Islet precursor cell (in vitro differentiated cells): Measurements from ENCODE around the gene PICALM.
A peak's percentile ranks its signal among the peaks of the same experiment; 100 is the strongest.
"Not testable (repeated sequence)": the region's sequence is repeated elsewhere in the genome, so short reads cannot be mapped to it uniquely, and the experiment has no call there.

Experiments
- DNase-seq: peaks from one replicate; pipeline ENCODE4 v3.0.0-alpha.2; 2018

Gene PICALM

GRCh38 chr11:86068951-86069407, at the start of gene PICALM:
Gene PICALM, minus strand, starts transcription at chr11:86069084. Its CDS starts 304 bp downstream, at chr11:86068780.
- peak; percentile 99 for DNase-seq

GRCh38 chr11:86118253-86118652, 49.4 kb upstream of the PICALM start:
- DNase-seq: no peak

GRCh38 chr11:86117712-86118063, 48.8 kb upstream of the PICALM start:
- no peak for DNase-seq

GRCh38 chr11:86117001-86117711, 48.3 kb upstream of the PICALM start:
- no peak for DNase-seq

- DNase-seq: no peak
These were observed 47.5 kb upstream of the PICALM start for GRCh38 chr11:86116386-86116726.

GRCh38 chr11:86115542-86116385, 46.9 kb upstream of the PICALM start:
- no peak for DNase-seq

GRCh38 chr11:86108890-86109638, 40.2 kb upstream of the PICALM start:
- no peak for DNase-seq

GRCh38 chr11:86108191-86108590, 39.3 kb upstream of the PICALM start:
- no peak for DNase-seq

- no peak for DNase-seq
These were observed 38.0 kb upstream of the PICALM start for GRCh38 chr11:86106916-86107315.

GRCh38 chr11:86106031-86106430, 37.1 kb upstream of the PICALM start:
- DNase-seq: not testable (repeated sequence)

GRCh38 chr11:86105601-86106000, 36.7 kb upstream of the PICALM start:
- DNase-seq: not testable (repeated sequence)

GRCh38 chr11:86103808-86104207, 34.9 kb upstream of the PICALM start:
- no peak for DNase-seq

GRCh38 chr11:86101941-86102407, 33.1 kb upstream of the PICALM start:
- DNase-seq: no peak

GRCh38 chr11:86101493-86101892, 32.6 kb upstream of the PICALM start:
- DNase-seq: no peak

- no peak for DNase-seq
These were observed 31.0 kb upstream of the PICALM start for GRCh38 chr11:86099874-86100273.

GRCh38 chr11:86097980-86098379, 29.1 kb upstream of the PICALM start:
- no peak for DNase-seq

- DNase-seq: no peak
These were observed 22.7 kb upstream of the PICALM start for GRCh38 chr11:86091566-86091965.

GRCh38 chr11:86091086-86091485, 22.2 kb upstream of the PICALM start:
- no peak for DNase-seq

- no peak for DNase-seq
These were observed 20.8 kb upstream of the PICALM start for GRCh38 chr11:86089659-86090058.

GRCh38 chr11:86087688-86088087, 18.8 kb upstream of the PICALM start:
- DNase-seq: not testable (repeated sequence)

GRCh38 chr11:86087256-86087655, 18.4 kb upstream of the PICALM start:
- DNase-seq: no peak

- DNase-seq: no peak
These were observed 12.6 kb upstream of the PICALM start for GRCh38 chr11:86081455-86081854.

- no peak for DNase-seq
These were observed 10.5 kb upstream of the PICALM start for GRCh38 chr11:86079421-86079820.
